WTC11 (cell line): Measurements from ENCODE around the gene SORCS2. TPM values are rescaled to one million over a fixed set of nuclear protein-coding genes. Genes with fewer than 3 reads are reported as not detected.

ENCODE experiments used
- ATAC-seq: fragments of 200-7000 bp; cut with Tn5 transposase; 2 replicates; pipeline ENCODE4 v1.10.0; 2021; ENCODE audit warnings: mild to moderate bottlenecking, moderate library complexity
- CTCF ChIA-PET: fragments of 300-600 bp; sonication (Branson Sonifier 250); formaldehyde crosslinking; loops from one replicate; lab custom pipeline; 2021; ENCODE audit warnings: antibody characterized with exemption; lab: Charles Lee
- POLR2A ChIA-PET: fragments of 350-600 bp; sonication (Branson Sonifier 250); formaldehyde crosslinking; loops from one replicate; lab custom pipeline; 2021; ENCODE audit warnings: antibody characterized with exemption; lab: Charles Lee
- DNase-seq: peaks from one replicate; pipeline ENCODE4 v3.0.0; 2021; ENCODE audit warnings: low spot score
- H3K27ac Mint-ChIP-seq: 2 replicates; pipeline ENCODE4 v1.8.0; 2021; ENCODE audit warnings: mixed read lengths
- H3K27me3 Mint-ChIP-seq: 2 replicates; pipeline ENCODE4 v1.8.0; 2021; ENCODE audit warnings: low read depth, mild to moderate bottlenecking, moderate library complexity, mixed read lengths
- H3K36me3 Mint-ChIP-seq: 2 replicates; pipeline ENCODE4 v1.8.0; 2021; ENCODE audit warnings: mixed read lengths
- H3K4me1 Mint-ChIP-seq: 2 replicates; pipeline ENCODE4 v1.8.0; 2022; ENCODE audit warnings: mixed read lengths
- H3K4me3 Mint-ChIP-seq: 2 replicates; pipeline ENCODE4 v1.8.0; 2021; ENCODE audit warnings: mild to moderate bottlenecking, moderate library complexity, mixed read lengths
- H3K9me3 Mint-ChIP-seq: 2 replicates; pipeline ENCODE4 v1.8.0; 2021; ENCODE audit warnings: mixed read lengths
- ATF3 ChIP-seq: sonication (generic); formaldehyde crosslinking; conservative IDR thresholded peaks from 2 replicates; pipeline ENCODE4 v1.8.1; 2022; ENCODE audit warnings: mild to moderate bottlenecking, missing genetic modification reagents
- CBFB ChIP-seq: sonication (generic); formaldehyde crosslinking; IDR thresholded peaks from 2 replicates; pipeline ENCODE4 v1.8.1; 2022; ENCODE audit warnings: mild to moderate bottlenecking, low read depth, missing genetic modification reagents
- CREB1 ChIP-seq: sonication (generic); formaldehyde crosslinking; IDR thresholded peaks from 2 replicates; pipeline ENCODE4 v1.8.0; 2023; ENCODE audit warnings: mild to moderate bottlenecking, missing genetic modification reagents
- CTCF ChIP-seq: fragments of 200-600 bp; IDR thresholded peaks from 2 replicates; pipeline ENCODE4 v1.8.0; 2022; ENCODE audit warnings: antibody characterized with exemption
- ETV6 ChIP-seq: sonication (generic); formaldehyde crosslinking; IDR thresholded peaks from 2 replicates; pipeline ENCODE4 v1.8.1; 2022; ENCODE audit warnings: mild to moderate bottlenecking, missing genetic modification reagents
- GABPB1 ChIP-seq: sonication (generic); formaldehyde crosslinking; IDR thresholded peaks from 2 replicates; pipeline ENCODE4 v1.8.1; 2023; ENCODE audit warnings: mild to moderate bottlenecking, missing genetic modification reagents
- GTF2I ChIP-seq: fragments of 250-450 bp; sonication (Bioruptor Pico); conservative IDR thresholded peaks from 2 replicates; pipeline ENCODE4 v1.4.0; 2021; ENCODE audit warnings: mild to moderate bottlenecking
- NFE2L1 ChIP-seq: sonication (generic); formaldehyde crosslinking; IDR thresholded peaks from 2 replicates; pipeline ENCODE4 v1.8.1; 2023; ENCODE audit warnings: missing genetic modification reagents
- NR3C1 ChIP-seq: sonication (generic); formaldehyde crosslinking; conservative IDR thresholded peaks from 2 replicates; pipeline ENCODE4 v1.8.1; 2023; ENCODE audit warnings: low read depth, mild to moderate bottlenecking, missing genetic modification reagents
- RELA ChIP-seq: sonication (generic); formaldehyde crosslinking; IDR thresholded peaks from 2 replicates; pipeline ENCODE4 v1.8.1; 2022; ENCODE audit warnings: missing genetic modification reagents, mild to moderate bottlenecking, borderline replicate concordance
- SMAD3 ChIP-seq: sonication (generic); formaldehyde crosslinking; IDR thresholded peaks from 2 replicates; pipeline ENCODE4 v1.8.0; 2022; ENCODE audit warnings: missing genetic modification reagents, mild to moderate bottlenecking, borderline replicate concordance
- STAT6 ChIP-seq: sonication (generic); formaldehyde crosslinking; conservative IDR thresholded peaks from 2 replicates; pipeline ENCODE4 v1.8.1; 2023; ENCODE audit warnings: mild to moderate bottlenecking, low read depth, missing genetic modification reagents, moderate library complexity
- ZBTB21 ChIP-seq: sonication (generic); formaldehyde crosslinking; IDR thresholded peaks from 2 replicates; pipeline ENCODE4 v1.8.1; 2023; ENCODE audit warnings: mild to moderate bottlenecking, missing genetic modification reagents, borderline replicate concordance
- ZNF121 ChIP-seq: sonication (generic); formaldehyde crosslinking; IDR thresholded peaks from 2 replicates; pipeline ENCODE4 v1.8.0; 2023; ENCODE audit warnings: missing genetic modification reagents
- ZNF263 ChIP-seq: sonication (generic); formaldehyde crosslinking; IDR thresholded peaks from 2 replicates; pipeline ENCODE4 v1.8.1; 2022; ENCODE audit warnings: low read depth, mild to moderate bottlenecking, moderate library complexity, missing genetic modification reagents
- ZNF396 ChIP-seq: fragments of 250-450 bp; sonication (Bioruptor Pico); IDR thresholded peaks from 2 replicates; pipeline ENCODE4 v1.8.0; 2021; ENCODE audit warnings: mild to moderate bottlenecking, moderate library complexity, borderline replicate concordance
- ZNF423 ChIP-seq: fragments of 250-450 bp; sonication (Bioruptor Pico); IDR thresholded peaks from 2 replicates; pipeline ENCODE4 v2.1.2; 2022; ENCODE audit warnings: mild to moderate bottlenecking, moderate library complexity
- ZSCAN18 ChIP-seq: fragments of 250-450 bp; sonication (Bioruptor Pico); IDR thresholded peaks from 2 replicates; pipeline ENCODE4 v2.1.2; 2022; ENCODE audit warnings: mild to moderate bottlenecking, moderate library complexity
- total RNA-seq: library from RNA; stranded (reverse); gene quantifications from 3 replicates; pipeline ENCODE4 v1.2.3, GENCODE V29; 2021
- TF ChIP-seq, protein P1 (sequence below): sonication (generic); formaldehyde crosslinking; IDR thresholded peaks from 2 replicates; pipeline ENCODE4 v1.8.1; 2023; ENCODE audit warnings: mild to moderate bottlenecking, missing genetic modification reagents, borderline replicate concordance
- TF ChIP-seq, protein P2 (sequence below): sonication (generic); formaldehyde crosslinking; IDR thresholded peaks from 2 replicates; pipeline ENCODE4 v1.8.0; 2022; ENCODE audit warnings: mild to moderate bottlenecking, missing genetic modification reagents

Gene SORCS2
- total RNA-seq, 1 experiment from 2014 or later: 6.6 TPM

GRCh38 chr4:7666011-7666410 is 473.7 kb downstream of the SORCS2 start:
- CTCF ChIA-PET: interaction anchor here (0.5 to 2.0 kb wide), 2 partner anchors 15 to 248 kb away, joined by 3 to 4 read pairs; no protein-coding TSS in a partner anchor
- ATAC-seq: no peak
- H3K4me3 Mint-ChIP-seq: no peak overlapping the region

DNA sequence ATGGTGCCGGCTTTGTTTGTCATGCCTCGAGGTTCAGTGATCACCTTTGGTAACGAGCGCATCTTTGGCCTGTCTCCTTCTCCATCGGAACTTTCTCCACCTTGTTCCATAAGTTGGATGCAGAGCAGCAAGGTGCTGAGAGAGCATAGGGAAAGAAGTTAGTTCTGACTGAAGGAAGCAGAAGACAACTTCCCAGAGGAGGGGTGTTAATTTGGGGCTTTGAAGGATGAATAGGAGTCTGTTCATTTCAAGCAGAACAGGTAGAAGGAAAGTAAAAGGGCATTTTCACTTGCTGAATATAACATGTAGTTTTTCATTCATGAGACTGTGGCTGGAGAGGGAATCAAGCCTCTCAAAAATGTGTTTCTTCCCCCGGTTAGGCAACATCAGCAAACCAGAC is 474.4 kb downstream of the SORCS2 start:
- no peak for ATAC-seq
- Mint-ChIP-seq H3K27me3 (no peaks in the 10 kb centered on the region; the same call in 1 of the 2 replicates), H3K27ac (no peak overlapping the region), H3K4me3 (no peak overlapping the region), H3K9me3 (peaks cover 6% of the 10 kb centered on the region), H3K4me1 (peaks cover 3% of the 10 kb centered on the region; the same call in 1 of the 2 replicates), H3K36me3 (no peaks in the 10 kb centered on the region)
- ChIA-PET CTCF (no interaction called here), POLR2A (no interaction called here)
- DNase-seq: no peak
- no peak for TF ChIP-seq RELA (CRISPR knock-in tag)
- TF ChIP-seq STAT6 (CRISPR knock-in tag): no peak
- TF ChIP-seq, protein P1, sequence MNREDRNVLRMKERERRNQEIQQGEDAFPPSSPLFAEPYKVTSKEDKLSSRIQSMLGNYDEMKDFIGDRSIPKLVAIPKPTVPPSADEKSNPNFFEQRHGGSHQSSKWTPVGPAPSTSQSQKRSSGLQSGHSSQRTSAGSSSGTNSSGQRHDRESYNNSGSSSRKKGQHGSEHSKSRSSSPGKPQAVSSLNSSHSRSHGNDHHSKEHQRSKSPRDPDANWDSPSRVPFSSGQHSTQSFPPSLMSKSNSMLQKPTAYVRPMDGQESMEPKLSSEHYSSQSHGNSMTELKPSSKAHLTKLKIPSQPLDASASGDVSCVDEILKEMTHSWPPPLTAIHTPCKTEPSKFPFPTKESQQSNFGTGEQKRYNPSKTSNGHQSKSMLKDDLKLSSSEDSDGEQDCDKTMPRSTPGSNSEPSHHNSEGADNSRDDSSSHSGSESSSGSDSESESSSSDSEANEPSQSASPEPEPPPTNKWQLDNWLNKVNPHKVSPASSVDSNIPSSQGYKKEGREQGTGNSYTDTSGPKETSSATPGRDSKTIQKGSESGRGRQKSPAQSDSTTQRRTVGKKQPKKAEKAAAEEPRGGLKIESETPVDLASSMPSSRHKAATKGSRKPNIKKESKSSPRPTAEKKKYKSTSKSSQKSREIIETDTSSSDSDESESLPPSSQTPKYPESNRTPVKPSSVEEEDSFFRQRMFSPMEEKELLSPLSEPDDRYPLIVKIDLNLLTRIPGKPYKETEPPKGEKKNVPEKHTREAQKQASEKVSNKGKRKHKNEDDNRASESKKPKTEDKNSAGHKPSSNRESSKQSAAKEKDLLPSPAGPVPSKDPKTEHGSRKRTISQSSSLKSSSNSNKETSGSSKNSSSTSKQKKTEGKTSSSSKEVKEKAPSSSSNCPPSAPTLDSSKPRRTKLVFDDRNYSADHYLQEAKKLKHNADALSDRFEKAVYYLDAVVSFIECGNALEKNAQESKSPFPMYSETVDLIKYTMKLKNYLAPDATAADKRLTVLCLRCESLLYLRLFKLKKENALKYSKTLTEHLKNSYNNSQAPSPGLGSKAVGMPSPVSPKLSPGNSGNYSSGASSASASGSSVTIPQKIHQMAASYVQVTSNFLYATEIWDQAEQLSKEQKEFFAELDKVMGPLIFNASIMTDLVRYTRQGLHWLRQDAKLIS: no peak
- no peak for TF ChIP-seq CBFB (CRISPR knock-in tag)
- no peak for TF ChIP-seq ZBTB21 (CRISPR knock-in tag)
- TF ChIP-seq ZNF396: no peak

More at GRCh38 chr4:7666011-7666410, 473.7 kb downstream of the SORCS2 start:
- H3K27ac Mint-ChIP-seq: no peak overlapping the region
- no peaks in the 10 kb centered on the region for H3K36me3 Mint-ChIP-seq
- POLR2A ChIA-PET: no interaction called here
- DNase-seq: no peak
- H3K27me3 Mint-ChIP-seq: no peaks in the 10 kb centered on the region; the same call in 1 of the 2 replicates
- no peak for TF ChIP-seq CTCF
- TF ChIP-seq, protein P2, sequence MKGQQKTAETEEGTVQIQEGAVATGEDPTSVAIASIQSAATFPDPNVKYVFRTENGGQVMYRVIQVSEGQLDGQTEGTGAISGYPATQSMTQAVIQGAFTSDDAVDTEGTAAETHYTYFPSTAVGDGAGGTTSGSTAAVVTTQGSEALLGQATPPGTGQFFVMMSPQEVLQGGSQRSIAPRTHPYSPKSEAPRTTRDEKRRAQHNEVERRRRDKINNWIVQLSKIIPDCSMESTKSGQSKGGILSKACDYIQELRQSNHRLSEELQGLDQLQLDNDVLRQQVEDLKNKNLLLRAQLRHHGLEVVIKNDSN (CRISPR knock-in tag): no peak
- TF ChIP-seq ATF3 (CRISPR knock-in tag): no peak
- TF ChIP-seq GABPB1 (CRISPR knock-in tag): no peak
- TF ChIP-seq CREB1: no peak
- TF ChIP-seq ZNF423 (CRISPR knock-in tag): no peak
- no peak for TF ChIP-seq GTF2I (CRISPR knock-in tag)
- TF ChIP-seq ZSCAN18: no peak
- no peak for TF ChIP-seq SMAD3 (CRISPR knock-in tag)
- no peak for TF ChIP-seq NFE2L1 (CRISPR knock-in tag)
- no peak for TF ChIP-seq ETV6 (CRISPR knock-in tag)
- no peak for TF ChIP-seq ZNF263 (CRISPR knock-in tag)
- TF ChIP-seq ZNF121 (CRISPR knock-in tag): no peak
- no peak for TF ChIP-seq NR3C1 (CRISPR knock-in tag)
- peaks cover 6% of the 10 kb centered on the region for H3K4me1 Mint-ChIP-seq
- no peaks in the 10 kb centered on the region for H3K9me3 Mint-ChIP-seq
